ENCODE data around the gene GPR37L1. TPM values are rescaled to one million over a fixed set of nuclear protein-coding genes. Genes with fewer than 3 reads are reported as not detected.

GPR37L1 gene
- total and polyA plus RNA-seq, 2 of the 8 experiments (the other 6 are each of a cell fraction or from before 2014, with no cell fraction given) = 0.13 to 0.23 TPM

DNA sequence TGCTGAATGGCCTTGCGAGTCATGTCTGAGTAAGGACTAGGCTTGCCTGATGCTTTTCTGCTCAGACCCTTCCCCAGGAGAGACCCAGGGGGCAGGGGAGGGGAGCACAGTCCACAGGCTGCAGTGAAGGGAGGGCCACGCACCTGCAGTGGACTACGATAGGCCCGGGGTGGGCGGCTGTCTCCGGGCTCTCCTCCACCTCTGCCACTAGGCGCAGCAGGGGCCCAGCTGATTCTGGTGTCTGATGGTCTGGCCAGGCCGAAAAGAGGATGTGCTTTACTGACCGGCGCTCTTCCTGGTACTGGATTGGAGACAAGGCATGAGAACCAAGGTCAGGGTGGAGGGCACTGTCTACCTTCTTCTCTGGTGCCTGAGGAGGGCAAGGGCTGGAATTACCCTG is 29.7 kb downstream of the GPR37L1 start (continued):
- TF ChIP-seq, protein P1, sequence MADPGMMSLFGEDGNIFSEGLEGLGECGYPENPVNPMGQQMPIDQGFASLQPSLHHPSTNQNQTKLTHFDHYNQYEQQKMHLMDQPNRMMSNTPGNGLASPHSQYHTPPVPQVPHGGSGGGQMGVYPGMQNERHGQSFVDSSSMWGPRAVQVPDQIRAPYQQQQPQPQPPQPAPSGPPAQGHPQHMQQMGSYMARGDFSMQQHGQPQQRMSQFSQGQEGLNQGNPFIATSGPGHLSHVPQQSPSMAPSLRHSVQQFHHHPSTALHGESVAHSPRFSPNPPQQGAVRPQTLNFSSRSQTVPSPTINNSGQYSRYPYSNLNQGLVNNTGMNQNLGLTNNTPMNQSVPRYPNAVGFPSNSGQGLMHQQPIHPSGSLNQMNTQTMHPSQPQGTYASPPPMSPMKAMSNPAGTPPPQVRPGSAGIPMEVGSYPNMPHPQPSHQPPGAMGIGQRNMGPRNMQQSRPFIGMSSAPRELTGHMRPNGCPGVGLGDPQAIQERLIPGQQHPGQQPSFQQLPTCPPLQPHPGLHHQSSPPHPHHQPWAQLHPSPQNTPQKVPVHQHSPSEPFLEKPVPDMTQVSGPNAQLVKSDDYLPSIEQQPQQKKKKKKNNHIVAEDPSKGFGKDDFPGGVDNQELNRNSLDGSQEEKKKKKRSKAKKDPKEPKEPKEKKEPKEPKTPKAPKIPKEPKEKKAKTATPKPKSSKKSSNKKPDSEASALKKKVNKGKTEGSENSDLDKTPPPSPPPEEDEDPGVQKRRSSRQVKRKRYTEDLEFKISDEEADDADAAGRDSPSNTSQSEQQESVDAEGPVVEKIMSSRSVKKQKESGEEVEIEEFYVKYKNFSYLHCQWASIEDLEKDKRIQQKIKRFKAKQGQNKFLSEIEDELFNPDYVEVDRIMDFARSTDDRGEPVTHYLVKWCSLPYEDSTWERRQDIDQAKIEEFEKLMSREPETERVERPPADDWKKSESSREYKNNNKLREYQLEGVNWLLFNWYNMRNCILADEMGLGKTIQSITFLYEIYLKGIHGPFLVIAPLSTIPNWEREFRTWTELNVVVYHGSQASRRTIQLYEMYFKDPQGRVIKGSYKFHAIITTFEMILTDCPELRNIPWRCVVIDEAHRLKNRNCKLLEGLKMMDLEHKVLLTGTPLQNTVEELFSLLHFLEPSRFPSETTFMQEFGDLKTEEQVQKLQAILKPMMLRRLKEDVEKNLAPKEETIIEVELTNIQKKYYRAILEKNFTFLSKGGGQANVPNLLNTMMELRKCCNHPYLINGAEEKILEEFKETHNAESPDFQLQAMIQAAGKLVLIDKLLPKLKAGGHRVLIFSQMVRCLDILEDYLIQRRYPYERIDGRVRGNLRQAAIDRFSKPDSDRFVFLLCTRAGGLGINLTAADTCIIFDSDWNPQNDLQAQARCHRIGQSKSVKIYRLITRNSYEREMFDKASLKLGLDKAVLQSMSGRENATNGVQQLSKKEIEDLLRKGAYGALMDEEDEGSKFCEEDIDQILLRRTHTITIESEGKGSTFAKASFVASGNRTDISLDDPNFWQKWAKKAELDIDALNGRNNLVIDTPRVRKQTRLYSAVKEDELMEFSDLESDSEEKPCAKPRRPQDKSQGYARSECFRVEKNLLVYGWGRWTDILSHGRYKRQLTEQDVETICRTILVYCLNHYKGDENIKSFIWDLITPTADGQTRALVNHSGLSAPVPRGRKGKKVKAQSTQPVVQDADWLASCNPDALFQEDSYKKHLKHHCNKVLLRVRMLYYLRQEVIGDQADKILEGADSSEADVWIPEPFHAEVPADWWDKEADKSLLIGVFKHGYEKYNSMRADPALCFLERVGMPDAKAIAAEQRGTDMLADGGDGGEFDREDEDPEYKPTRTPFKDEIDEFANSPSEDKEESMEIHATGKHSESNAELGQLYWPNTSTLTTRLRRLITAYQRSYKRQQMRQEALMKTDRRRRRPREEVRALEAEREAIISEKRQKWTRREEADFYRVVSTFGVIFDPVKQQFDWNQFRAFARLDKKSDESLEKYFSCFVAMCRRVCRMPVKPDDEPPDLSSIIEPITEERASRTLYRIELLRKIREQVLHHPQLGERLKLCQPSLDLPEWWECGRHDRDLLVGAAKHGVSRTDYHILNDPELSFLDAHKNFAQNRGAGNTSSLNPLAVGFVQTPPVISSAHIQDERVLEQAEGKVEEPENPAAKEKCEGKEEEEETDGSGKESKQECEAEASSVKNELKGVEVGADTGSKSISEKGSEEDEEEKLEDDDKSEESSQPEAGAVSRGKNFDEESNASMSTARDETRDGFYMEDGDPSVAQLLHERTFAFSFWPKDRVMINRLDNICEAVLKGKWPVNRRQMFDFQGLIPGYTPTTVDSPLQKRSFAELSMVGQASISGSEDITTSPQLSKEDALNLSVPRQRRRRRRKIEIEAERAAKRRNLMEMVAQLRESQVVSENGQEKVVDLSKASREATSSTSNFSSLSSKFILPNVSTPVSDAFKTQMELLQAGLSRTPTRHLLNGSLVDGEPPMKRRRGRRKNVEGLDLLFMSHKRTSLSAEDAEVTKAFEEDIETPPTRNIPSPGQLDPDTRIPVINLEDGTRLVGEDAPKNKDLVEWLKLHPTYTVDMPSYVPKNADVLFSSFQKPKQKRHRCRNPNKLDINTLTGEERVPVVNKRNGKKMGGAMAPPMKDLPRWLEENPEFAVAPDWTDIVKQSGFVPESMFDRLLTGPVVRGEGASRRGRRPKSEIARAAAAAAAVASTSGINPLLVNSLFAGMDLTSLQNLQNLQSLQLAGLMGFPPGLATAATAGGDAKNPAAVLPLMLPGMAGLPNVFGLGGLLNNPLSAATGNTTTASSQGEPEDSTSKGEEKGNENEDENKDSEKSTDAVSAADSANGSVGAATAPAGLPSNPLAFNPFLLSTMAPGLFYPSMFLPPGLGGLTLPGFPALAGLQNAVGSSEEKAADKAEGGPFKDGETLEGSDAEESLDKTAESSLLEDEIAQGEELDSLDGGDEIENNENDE (IDR thresholded peaks at IDR 0.05; ENCODE audit: insufficient replicate concordance, low read length) = no peak
- no peak for TF ChIP-seq EZH2 (IDR thresholded peaks at IDR 0.05; ENCODE audit: low read depth, low read length, severe bottlenecking)
- TF ChIP-seq TEAD4 (IDR thresholded peaks at IDR 0.05; ENCODE audit: low read depth, low read length) = no peak
- TF ChIP-seq, protein P2, sequence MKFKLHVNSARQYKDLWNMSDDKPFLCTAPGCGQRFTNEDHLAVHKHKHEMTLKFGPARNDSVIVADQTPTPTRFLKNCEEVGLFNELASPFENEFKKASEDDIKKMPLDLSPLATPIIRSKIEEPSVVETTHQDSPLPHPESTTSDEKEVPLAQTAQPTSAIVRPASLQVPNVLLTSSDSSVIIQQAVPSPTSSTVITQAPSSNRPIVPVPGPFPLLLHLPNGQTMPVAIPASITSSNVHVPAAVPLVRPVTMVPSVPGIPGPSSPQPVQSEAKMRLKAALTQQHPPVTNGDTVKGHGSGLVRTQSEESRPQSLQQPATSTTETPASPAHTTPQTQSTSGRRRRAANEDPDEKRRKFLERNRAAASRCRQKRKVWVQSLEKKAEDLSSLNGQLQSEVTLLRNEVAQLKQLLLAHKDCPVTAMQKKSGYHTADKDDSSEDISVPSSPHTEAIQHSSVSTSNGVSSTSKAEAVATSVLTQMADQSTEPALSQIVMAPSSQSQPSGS (IDR thresholded peaks at IDR 0.05; ENCODE audit: low read length) = no peak
- TF ChIP-seq SP2 (IDR thresholded peaks at IDR 0.05; ENCODE audit: low read length) = no peak
- TF ChIP-seq CREB1 (IDR thresholded peaks at IDR 0.05) = no peak
- no peak for TF ChIP-seq CTBP2 (IDR thresholded peaks at IDR 0.05; ENCODE audit: borderline replicate concordance, insufficient read depth, insufficient read length, low read length)
- no peak for TF ChIP-seq HDAC2 (IDR thresholded peaks at IDR 0.05; ENCODE audit: borderline replicate concordance in 1 of 2, low read depth in 2 of 2, low read length in 2 of 2)
- TF ChIP-seq SP4 (IDR thresholded peaks at IDR 0.05; ENCODE audit: low read length) = no peak
- TF ChIP-seq CBX5 (IDR thresholded peaks at IDR 0.05; ENCODE audit: low read depth, low read length) = no peak
